ENCODE data around the gene EFCAB14. TPM values are rescaled to one million over a fixed set of nuclear protein-coding genes. Genes with fewer than 3 reads are reported as not detected.

EFCAB14 gene
- total RNA-seq, 1 experiment from 2014 or later: 52.5 TPM

DNA sequence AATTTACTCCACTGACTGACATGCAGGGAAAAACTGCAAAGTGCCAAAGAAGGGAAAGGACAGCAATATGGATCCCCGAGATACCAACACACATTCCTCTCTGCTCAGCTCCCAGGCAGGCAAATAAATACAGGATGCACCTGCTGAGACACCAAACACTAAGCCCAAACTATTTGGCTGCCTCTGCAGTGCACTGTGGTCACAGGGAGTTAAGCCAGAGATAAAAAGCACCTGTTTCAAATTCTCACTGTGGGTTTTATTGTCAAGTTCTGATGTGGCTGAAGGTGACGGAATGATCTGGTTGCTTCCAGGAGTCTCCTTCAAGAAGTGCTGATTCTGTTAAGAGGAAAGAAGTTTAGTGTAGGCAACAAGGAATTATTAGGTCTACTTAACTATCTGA is 29.6 kb downstream of the EFCAB14 start:
- Histone ChIP-seq H3K9me2 (ENCODE audit: insufficient read depth) (no peaks in the 10 kb centered on the region), H2AFZ (ENCODE audit: low read depth, low read length, poor library complexity, severe bottlenecking) (no peak overlapping the region), H4K20me1 (ENCODE audit: insufficient read depth) (no peaks in the 10 kb centered on the region), H3K27me3 (ENCODE audit: insufficient read depth, low read length) (no peaks in the 10 kb centered on the region), H3K4me2 (ENCODE audit: low read length) (no peak overlapping the region), H3K9me3 (ENCODE audit: control insufficient read depth in 1 of 2, insufficient read depth in 1 of 2, low read depth in 1 of 2, low read length in 2 of 2) (no peaks in the 10 kb centered on the region), H3K36me3 (ENCODE audit: control insufficient read depth in 1 of 2, insufficient read depth in 2 of 2, low read length in 2 of 2) (peaks cover 31 to 44% of the 10 kb centered on the region in 2 experiments; a peak in 3 of 4 replicates), H3K4me1 (ENCODE audit: control insufficient read depth in 1 of 2, insufficient read depth in 2 of 2, low read length in 2 of 2) (peaks cover 0 to 9% of the 10 kb centered on the region in 2 experiments; a peak in 1 of 4 replicates), H3K27ac (ENCODE audit: low read depth, low read length) (no peak overlapping the region), H3K4me3 (replicated peaks in 1 of 2; ENCODE audit: low read depth in 1 of 2, low read length in 2 of 2) (no peak overlapping the region), H3K79me2 (ENCODE audit: insufficient read depth, low read length) (no peaks in the 10 kb centered on the region; the same call in 1 of the 2 replicates), H3K9ac (ENCODE audit: low read length) (no peak overlapping the region)
- no peak for TF ChIP-seq CTCF (IDR thresholded peaks at IDR 0.05 in 2 of 3, conservative IDR thresholded peaks at IDR 0.05 in 1 of 3; ENCODE audit: borderline replicate concordance in 1 of 3, insufficient read depth in 1 of 3, low read depth in 2 of 3, low read length in 2 of 3)
- no peak for TF ChIP-seq FOSL1 (IDR thresholded peaks at IDR 0.05; ENCODE audit: low read depth)
- no peak for TF ChIP-seq SP1 (IDR thresholded peaks at IDR 0.05; ENCODE audit: low read depth)
- no peak for TF ChIP-seq POLR2AphosphoS5 (IDR thresholded peaks at IDR 0.05; ENCODE audit: low read depth, low read length)
- no peak for TF ChIP-seq TCF7L2 (IDR thresholded peaks at IDR 0.05; ENCODE audit: borderline replicate concordance, extremely low read depth, insufficient read depth, insufficient read length)
- no peak for TF ChIP-seq POLR2A (IDR thresholded peaks at IDR 0.05; ENCODE audit: borderline replicate concordance, extremely low read depth, insufficient read depth, insufficient read length)
- no peak for TF ChIP-seq RAD21 (IDR thresholded peaks at IDR 0.05; ENCODE audit: low read depth)
- TF ChIP-seq SIN3A (IDR thresholded peaks at IDR 0.05; ENCODE audit: low read depth): no peak
- TF ChIP-seq, protein P1, sequence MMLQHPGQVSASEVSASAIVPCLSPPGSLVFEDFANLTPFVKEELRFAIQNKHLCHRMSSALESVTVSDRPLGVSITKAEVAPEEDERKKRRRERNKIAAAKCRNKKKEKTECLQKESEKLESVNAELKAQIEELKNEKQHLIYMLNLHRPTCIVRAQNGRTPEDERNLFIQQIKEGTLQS (IDR thresholded peaks at IDR 0.05): no peak
- no peak for TF ChIP-seq CEBPB (IDR thresholded peaks at IDR 0.05; ENCODE audit: low read depth)
- TF ChIP-seq ZFX (IDR thresholded peaks at IDR 0.05): no peak
- TF ChIP-seq EZH2 (IDR thresholded peaks at IDR 0.05): no peak
- CTCF ChIA-PET: no interaction called here
- intact Hi-C loops (cut with micrococcal nuclease): no loop called here
- DNase-seq (ENCODE audit: low read depth, low spot score) (no peak), ATAC-seq (no peak)
- RAD21 ChIA-PET (ENCODE audit: low non-redundant PET in 1 of 2, low total read pairs in 2 of 2, uncharacterized antibody in 2 of 2, unreplicated experiment in 2 of 2): no interaction called here
- POLR2A ChIA-PET: no interaction called here
- BruUV-seq (replicated peaks): no TSS peak
